HT1080 (cell line): Measurements from ENCODE around the gene PGAM4. TPM values are rescaled to one million over a fixed set of nuclear protein-coding genes. Genes with fewer than 3 reads are reported as not detected.
"Not testable (repeated sequence)": the region's sequence is repeated elsewhere in the genome, so short reads cannot be mapped to it uniquely, and the experiment has no call there.

ENCODE experiments used
- DNase-seq: peaks from one replicate; pipeline ENCODE4 v3.0.0-alpha.2; 2015; ENCODE audit warnings: low read depth
- polyA plus RNA-seq, 2 experiments: library from polyadenylated mRNA; depleted of rRNA; stranded (reverse); fragments of >200 nt; gene quantifications; 2 replicates each; pipeline ENCODE4 v1.2.3, GENCODE V29; 2015
- total RNA-seq: library from RNA; depleted of rRNA; stranded (reverse); fragments of >200 nt; shearing (Covaris generic); gene quantifications from 2 replicates; pipeline ENCODE4 v1.2.3, GENCODE V29; 2014; rRNA removed

The PGAM4 gene
- total RNA-seq: 0.84 and 1.4 TPM in 2 replicates
- polyA plus RNA-seq (2015; cell fraction: cytosol; rRNA removed): not detected in 2 replicates
- not detected in 2 replicates for polyA plus RNA-seq (2015; cell fraction: nucleus; rRNA removed)

DNA sequence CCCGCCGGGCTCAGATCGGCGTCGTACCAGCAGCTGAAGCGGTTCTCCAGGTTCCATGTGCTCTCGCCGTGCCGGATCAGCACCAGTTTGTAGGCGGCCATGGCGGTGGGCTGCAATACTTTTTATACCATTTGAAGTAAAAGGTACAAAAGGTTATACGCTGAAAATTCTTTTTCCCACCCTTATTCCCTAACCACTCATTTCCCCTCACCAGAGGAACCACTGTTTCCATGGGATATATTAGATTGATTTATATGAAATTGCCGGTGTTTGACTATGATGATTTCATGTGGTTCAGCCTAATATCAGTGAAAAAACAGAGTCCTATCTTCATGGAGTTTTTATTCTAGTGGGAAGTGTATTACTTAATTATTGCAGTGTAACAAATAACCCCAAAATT is at the start of gene PGAM4:
Gene PGAM4, minus strand, starts transcription at position 101 of the 400 bp plus-strand sequence. Its CDS starts 0 bp downstream, at position 101.
- no peak for DNase-seq

DNA sequence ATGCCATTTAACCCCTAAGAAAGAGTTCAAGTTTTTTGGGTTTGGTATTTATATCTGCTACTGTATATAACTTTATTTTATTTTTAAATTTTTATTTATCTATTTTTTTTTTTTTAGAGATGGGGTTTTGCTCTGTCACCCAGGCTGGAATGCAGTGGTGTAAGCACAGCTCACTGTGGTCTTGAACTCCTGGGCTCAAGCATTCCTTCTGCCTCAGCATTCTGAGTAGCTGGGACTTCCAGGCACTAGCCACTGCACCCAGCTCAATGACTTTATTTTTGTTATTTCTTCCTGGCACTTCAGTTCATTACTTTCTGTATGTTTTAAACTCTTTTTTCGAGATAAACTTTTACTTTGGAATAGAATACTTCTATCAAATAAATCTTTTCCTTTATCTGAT is 42.4 kb upstream of the PGAM4 start:
- no peak for DNase-seq

DNA sequence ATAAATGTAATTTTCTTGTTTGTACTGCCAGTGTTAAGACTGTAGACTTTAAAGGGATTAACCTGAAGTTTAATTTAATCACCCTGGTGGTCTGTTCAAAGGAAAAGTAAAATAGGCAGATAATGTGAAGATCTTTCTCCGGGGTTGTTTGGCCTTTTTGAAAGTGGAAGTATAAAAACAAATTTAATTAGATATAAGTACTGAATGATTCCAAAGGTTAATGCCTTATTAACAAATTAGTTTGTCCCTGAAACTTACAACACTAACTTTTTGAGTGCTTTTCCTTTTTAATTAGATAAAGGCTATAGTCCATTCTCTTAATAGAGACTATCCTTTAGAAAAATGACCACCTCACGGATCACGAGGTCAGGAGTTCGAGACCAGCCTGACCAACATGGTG is 10.4 kb upstream of the PGAM4 start:
- DNase-seq: no peak

DNA sequence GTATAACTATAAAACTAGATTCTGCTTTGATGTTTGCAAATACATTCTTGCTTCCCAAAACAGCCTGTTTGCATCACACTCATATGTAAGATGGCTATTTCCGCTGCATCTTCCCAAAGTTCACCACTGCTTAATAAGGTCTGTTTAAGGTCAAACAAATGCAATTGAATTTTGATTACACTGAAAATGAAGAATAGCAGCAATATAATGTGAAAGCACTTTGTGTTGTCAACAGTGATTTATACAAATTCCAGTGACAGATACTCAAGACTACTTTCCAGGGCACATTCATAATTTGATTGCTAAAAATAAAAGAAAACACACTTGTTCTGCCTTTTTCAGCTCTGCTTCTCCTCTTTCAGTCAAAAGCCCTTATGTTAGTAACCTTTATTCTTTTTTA is 8.1 kb upstream of the PGAM4 start:
- no peak for DNase-seq

DNA sequence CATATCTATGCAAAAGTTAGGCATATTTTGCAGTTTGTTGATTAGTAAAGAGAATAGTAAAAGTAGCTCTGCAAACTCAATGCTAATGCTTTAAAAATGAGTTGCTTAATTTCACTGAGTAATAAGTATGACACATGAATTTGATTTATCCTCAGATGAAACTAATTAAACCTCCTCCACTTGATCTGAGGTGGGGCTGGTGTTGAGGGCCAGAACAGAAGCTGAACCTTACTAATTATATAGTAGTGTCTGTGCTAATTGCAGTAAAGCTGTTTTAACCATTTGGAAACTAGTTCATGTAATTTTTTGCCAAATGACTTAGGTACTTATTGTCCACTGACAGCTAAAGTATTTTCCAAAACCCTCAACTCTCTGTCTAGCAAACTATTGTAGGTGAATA is 7.7 kb upstream of the PGAM4 start:
- no peak for DNase-seq

DNA sequence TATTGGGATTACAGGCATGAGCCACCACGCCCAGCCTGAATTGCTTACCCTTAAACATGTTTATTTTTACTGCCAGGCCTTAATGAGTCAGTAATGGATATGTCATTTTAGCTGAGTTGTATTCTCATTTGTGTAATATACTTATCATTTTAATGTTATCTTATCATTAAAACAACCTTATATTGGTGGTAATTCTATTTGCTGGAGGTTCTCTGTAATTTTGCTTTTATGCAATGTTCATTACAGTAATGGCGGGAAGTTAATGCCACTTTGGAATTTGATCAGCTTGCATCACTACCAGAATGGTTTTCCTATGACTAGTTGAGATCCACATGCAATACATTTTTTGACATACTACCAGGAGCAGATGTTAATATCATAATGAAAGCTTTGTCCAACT is 6.3 kb upstream of the PGAM4 start:
- no peak for DNase-seq

DNA sequence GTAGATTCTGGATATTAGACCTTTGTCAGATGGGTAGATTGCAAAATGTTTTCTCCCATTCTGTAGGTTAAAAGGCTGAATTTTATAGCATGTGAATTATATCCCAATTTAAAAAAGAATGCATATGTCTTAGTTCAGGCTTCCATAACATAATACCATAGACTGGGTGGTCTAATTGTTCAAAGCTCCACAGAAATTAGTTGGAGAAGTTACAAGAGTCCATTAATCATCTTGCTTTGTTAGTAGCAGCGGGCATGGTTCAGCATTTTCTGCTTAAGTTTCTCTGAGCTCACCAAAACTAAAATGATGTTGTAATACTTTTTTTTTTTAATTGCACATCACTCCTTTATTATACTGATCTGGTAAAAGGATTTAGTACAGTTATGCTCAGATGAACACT is 1.8 kb downstream of the PGAM4 start:
- DNase-seq: no peak

DNA sequence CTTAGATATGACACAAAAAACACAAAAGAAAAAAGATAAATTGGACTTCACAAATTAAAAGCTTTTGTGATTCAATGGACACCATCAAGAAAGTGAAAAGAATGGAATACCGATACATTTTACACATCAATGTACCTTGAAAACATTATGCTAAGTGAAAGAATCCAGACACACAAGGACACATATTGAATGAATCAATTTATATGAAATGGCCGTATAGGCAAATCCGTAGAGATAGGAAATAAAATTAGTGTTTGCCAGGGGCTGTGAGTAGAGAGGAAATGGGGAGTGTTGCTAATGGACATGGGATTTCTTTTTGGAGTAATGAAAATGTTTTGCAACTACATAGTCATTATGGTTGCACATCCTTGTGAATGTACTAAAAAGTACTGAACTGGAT is 3.1 kb downstream of the PGAM4 start:
- no peak for DNase-seq

DNA sequence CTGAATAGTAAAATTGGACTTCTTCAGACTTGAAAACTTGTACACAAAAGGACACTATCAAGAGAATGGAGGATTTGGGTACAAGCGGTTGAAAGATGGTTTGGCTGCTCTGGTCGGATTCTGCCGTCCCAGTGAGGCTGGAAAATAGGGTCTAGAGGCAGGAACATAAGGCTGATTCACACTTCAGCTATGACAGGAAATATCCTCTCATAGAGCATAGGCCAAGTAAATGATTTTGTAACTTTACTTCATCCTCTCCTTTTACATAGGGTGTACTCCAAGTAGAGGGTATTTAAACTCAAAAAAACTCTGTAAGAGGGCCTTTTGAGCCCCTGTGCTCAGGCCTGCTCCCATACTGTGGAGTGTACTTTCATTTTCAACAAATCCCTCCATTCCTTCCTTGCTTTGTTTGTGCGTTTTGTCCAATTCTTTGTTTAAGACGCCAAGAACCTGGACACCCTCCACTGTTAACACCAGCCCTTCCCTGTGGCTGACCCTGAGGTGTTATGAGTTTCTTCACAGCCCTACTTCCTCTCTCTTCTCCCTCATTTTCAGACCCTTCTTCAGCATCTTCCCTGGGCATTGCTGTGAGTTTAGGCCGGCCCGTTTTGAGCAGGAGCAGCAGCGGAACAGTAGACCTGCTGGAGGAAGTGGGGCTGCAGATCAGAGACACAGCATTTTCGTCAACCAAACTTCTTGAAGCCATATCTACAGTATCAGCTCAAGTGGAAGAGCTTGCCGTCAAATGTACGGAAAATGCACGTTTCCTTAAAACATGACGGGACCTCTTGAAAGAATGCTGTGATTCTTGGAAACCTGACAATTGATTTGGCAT is 7.2 kb downstream of the PGAM4 start:
- peak; percentile 37 for DNase-seq

DNA sequence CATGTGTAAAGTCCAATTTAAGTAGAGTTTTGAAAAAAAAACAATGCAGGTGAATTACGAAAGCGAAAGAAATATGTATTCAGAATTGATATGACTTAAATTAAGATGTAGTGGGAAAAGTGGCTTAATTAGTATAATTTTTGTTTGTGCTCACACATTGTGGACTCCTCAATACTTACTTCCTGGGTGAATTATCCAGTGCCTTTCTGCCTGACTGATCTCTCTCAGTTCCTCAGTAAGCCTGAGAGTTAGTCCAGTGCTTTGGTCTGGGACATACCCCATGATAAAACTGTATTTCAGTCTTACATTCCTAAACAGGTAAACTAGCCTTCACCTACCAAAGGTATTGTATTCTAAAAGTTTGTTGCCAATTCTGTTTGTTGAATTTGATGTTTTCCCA is 8.4 kb downstream of the PGAM4 start:
- no peak for DNase-seq

DNA sequence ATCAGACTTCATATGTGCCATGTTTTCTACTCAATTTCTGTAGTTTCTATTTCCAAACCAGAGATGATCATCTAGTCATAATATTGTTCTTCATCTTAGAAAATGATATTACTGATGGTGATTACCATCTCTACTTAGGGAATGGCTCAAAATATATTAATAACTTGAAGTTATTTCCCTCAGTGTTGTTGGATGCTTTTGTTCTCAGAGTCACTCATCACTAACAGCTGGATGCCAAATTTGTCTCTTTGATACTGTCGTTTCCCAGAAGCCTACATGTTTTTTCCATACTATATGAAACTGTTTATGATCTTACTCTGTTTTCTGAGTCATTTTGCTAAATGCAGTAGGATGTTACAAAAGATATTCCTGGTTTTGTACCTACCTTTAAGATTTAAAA is 8.9 kb downstream of the PGAM4 start:
- DNase-seq: no peak

DNA sequence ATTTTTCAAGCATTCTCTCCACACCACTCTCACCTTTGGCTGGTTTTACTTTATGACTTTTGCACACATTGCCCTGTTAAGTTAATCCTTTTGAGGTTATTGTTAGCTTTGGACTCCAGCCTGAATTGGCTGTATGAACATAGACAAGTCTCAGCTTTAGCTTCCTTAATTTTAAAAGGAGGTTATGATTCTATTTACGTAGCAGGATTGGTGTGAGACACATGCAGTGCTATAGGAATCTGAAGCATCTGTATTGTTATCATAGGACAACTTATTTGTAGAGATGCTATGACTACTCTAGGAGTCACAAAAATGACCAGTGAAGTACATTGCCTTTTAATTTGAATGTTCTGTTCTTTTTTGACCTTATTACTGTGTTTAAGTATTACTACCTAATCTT is 15.7 kb downstream of the PGAM4 start:
- DNase-seq: no peak

DNA sequence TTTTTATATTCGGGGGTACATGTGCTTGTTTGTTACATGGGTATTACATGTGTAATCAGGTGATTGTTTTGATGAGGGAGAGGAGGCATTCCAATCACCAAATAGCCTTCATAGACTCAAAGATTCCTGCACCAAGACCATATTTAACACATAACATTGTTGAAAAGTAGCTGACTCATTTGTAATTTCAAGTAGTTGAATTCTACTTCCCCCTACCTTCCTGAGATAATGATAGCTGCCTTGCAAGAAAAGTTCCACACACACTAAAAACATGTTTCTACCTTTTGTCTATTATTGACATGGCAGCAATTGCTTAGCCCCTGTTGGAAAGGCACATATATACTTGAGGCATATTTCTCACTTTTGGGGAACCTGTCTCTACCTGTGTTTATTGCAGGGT is 16.1 kb downstream of the PGAM4 start:
- DNase-seq: no peak

DNA sequence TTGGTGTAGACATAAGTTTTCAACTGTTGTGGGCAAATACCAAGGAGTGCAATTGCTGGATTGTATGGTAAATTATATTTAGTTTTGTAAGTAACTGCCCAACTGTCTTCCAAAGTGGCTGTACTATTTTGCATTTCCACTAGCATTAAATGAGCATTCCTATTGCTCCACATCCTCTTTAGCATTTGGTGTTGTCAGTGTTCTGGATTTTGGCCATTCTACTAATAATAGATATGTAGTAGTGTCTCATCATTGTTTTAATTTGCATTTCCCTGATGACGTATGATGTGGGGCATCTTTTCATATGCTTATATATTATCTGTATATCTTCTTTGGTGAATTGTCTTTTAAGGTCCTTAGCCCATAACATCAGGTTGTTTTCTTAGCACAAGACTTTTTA is 17.3 kb downstream of the PGAM4 start:
- no peak for DNase-seq

DNA sequence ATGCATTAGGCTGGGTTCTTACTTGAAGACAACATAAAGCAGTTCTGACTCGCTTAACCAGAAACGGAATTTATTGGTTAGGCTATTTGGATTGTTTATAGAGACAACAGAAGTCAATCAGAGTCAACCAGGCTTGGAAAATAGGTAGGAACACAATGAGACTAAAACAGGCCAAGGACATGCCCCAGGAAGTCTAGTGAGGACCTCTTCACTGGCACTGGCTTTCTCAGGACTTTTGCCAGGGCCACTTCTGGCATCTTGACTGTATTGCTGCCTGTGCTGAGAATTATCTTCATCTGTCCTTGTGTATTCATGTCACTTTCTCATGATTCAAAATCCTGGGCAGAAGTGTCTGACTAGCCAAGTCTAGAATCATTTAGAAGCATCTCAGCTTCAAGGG is 19.6 kb downstream of the PGAM4 start:
- no peak for DNase-seq

DNA sequence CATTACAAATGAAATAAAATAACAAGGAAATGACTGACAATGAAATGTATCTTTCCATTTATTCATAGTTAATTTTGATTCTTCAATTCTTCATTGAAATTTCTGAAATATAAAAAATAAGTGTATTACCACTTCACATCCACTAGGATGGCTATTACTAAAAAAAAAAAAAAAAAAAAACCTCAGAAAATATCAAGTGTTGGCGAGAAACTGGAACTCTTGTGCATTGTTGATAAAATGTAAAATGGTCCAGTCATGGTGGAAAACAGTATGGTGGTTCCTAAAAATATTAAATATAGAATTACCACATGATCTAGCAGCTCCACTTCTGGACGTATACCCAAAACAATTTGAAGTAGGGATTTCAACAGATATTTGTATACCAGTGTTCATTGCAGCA is 22.9 kb downstream of the PGAM4 start:
- DNase-seq: no peak

DNA sequence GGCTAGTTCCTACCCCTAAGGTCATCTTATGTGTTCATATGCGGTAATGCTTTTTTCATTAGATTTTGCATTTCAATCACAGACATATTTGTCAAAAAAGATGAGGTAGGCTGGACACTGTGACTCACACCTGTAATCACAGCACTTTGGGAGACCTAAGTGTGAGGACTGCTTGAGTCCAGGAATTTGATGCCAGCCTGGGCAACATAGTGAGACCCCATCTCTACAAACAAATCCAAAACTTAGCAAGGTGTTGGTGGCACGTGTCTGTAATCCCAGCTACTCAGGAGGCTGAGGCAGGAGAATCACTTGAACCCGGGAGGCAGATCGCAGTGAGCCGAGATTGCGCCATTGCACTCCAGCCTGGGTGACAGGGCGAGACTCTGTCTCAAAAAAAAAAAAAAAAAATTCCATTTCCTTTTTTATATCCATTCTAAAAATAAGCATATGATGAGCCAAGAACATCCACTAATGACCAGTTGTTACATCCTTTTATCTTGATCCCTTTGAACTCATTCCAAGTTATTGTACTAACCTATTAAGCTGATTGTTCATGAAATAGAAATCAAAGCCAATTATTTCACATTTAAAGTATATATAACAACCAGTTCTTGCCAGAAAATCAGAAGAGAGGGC is 23.4 kb downstream of the PGAM4 start:
- no peak for DNase-seq

DNA sequence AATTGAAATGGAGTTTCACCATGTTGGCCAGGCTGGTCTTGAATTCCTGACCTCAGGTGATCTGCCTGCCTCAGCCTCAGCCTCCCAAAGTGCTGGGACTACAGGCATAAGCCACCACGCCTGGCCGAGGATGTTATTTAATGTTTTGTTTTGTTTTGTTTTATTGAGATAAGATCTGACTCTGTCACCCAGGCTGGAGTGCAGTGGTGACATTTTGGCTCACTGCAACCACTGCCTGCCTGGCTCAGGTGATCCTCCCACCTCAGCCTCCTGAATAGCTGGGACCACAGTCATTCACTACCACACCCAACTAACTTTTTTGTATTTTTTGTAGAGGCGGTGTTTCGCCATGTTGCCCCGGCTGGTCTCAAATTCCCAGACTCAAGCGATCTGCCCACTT is 24.4 kb downstream of the PGAM4 start:
- DNase-seq: not testable (repeated sequence)

DNA sequence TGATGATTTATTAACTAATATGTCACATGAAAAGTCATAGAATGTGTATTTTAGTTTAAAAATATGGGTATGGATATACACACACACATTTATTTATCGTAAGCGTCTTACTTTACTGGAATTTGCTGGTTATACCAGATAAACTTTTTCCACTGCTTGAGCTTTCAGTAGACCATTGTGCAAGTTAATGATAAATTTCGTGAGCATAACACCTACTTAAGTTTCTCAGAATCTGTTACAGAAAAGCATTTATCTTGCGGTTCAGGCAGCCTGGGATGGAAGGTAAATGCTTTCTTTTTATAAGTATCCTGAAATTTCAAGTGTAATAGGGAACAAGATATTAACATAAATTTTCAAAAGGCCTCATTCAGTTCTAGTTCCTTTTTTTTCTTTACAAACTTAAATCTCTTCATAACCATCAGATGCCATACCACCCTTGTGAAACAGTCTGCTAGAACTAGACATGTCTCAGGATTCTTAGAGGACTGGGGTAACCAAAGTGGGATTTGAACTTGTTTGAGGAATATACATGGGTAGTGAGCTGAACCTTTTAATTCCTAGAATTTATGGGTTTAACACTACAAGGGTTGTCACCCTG is 31.3 kb downstream of the PGAM4 start:
- no peak for DNase-seq

DNA sequence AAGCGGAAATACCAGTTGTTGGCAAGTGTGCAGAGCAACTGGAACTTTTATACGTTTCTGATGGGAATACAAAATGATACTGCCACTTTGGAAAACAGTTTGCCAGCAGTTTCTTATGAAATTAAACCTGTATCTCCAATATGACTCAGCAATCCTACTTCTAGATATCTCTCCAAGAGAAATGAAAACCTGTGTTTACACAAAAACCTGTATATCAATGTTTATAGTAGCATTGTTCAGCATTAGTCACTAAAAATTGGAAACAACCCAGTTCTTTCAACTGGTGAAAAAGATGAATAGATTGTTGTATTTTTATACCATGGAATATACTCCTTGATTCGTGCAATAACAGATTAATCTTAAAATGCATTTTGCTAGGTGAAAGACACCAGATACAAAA is 32.1 kb downstream of the PGAM4 start:
- peak; percentile 47 for DNase-seq

DNA sequence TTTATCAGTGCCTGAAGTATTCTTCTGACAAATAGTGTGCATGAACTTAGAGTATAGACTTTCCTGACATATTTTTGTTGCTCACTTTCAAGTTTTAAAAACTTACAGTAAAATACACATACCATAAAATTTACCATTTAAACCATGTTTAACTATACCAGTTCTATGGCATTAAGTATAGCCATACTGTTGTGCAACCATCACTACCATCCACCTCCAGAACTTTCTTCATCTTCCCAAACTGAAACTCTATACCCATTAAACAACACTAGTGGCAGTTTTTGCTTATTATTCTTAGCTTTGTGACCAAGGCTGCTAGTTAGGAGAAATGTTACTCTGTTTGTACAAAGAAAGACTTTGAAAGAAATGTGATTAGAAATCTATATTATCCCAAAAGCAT is 33.1 kb downstream of the PGAM4 start:
- DNase-seq: no peak

DNA sequence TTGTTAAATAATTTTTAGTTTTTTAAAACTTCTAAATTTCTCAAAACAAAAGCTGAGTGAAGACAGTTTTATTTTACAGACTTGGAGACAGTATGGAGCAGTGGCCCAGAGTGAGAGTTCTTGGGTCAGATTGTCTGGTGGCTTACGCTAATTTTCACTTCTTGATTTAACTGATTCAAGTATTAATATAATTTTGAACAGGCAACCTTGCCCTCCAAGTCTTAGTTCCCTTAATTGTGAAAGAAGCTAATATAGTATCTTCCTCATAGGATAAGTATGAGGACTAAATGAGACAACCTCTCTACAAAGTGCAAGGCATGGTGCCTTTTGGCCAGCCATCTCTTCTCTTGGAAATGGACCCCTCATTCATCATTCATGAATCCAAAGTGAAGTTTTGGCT is 33.6 kb downstream of the PGAM4 start:
- DNase-seq: no peak

DNA sequence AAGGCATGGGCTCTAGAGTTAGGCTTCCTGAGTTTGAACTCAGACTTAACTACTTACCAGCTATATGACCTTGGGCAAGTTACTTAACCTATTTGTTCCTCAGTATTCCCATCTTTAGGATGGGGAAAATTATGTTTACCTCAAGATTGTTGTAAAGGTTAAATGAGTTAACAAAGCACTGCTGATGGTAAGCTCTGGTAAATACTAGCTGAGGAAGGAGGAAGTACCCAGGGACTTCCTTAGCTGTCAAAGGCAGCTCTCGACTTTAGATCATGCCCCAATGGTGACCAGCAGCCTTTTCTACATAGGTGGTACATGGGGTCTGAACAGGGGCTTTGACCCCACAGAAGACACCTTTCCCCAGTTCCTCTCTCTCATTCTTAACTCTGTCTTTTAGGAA is 38.9 kb downstream of the PGAM4 start:
- no peak for DNase-seq
